ENCODE results near the gene CEBPZOS.

Gene CEBPZOS

GRCh38 chr2:37196320-37197195 is at the start of gene CEBPZOS:
Gene CEBPZOS, plus strand, starts transcription at chr2:37196496. Its CDS starts 3,209 bp downstream, at chr2:37199705.
- peak; percentile 56 for DNase-seq (ENCODE audit: insufficient read length, low spot score)
- peak; percentile 68 for FAIRE-seq
- TF ChIP-seq POLR2A (IDR thresholded peaks at IDR 0.05; ENCODE audit: low read depth, low read length), result peak; percentile 84

GRCh38 chr2:37148325-37148724 is 48.0 kb upstream of the CEBPZOS start:
- FAIRE-seq, result no peak
- no peak for DNase-seq (ENCODE audit: insufficient read length, low spot score)

GRCh38 chr2:37149626-37150322 is 46.5 kb upstream of the CEBPZOS start:
- peak; percentile 65 for FAIRE-seq
- DNase-seq (ENCODE audit: insufficient read length, low spot score), result no peak
- TF ChIP-seq POLR2A (IDR thresholded peaks at IDR 0.05; ENCODE audit: low read depth, low read length), result no peak

More at GRCh38 chr2:37148325-37148724, 48.0 kb upstream of the CEBPZOS start:
- no peak for TF ChIP-seq POLR2A (IDR thresholded peaks at IDR 0.05; ENCODE audit: low read depth, low read length)

- DNase-seq (ENCODE audit: insufficient read length, low spot score), result no peak
- FAIRE-seq, result no peak
These were observed 43.1 kb upstream of the CEBPZOS start for GRCh38 chr2:37153224-37153623.

GRCh38 chr2:37154785-37155184 is 41.5 kb upstream of the CEBPZOS start:
- TF ChIP-seq POLR2A (IDR thresholded peaks at IDR 0.05; ENCODE audit: low read depth, low read length), result no peak
- FAIRE-seq (no peak), DNase-seq (ENCODE audit: insufficient read length, low spot score) (no peak)

More at GRCh38 chr2:37153224-37153623, 43.1 kb upstream of the CEBPZOS start:
- no peak for TF ChIP-seq POLR2A (IDR thresholded peaks at IDR 0.05; ENCODE audit: low read depth, low read length)

- peak; percentile 58 for DNase-seq (ENCODE audit: insufficient read length, low spot score)
- TF ChIP-seq POLR2A (IDR thresholded peaks at IDR 0.05; ENCODE audit: low read depth, low read length), result 0 out of 2 replicates have a peak, but pooled peaks have one; percentile 2
- FAIRE-seq, result no peak
These were observed 40.0 kb upstream of the CEBPZOS start for GRCh38 chr2:37156071-37156856.

- 0 out of 2 replicates have a peak, but pooled peaks have one; percentile 3 for TF ChIP-seq POLR2A (IDR thresholded peaks at IDR 0.05; ENCODE audit: low read depth, low read length)
- peak; percentile 92 for DNase-seq (ENCODE audit: insufficient read length, low spot score)
- FAIRE-seq, result no peak
These were observed 39.2 kb upstream of the CEBPZOS start, which contains the start of gene EIF2AK2 for GRCh38 chr2:37156857-37157714. Gene EIF2AK2, minus strand, starts transcription at chr2:37156980. Its CDS starts 9,174 bp downstream, at chr2:37147806.

GRCh38 chr2:37164757-37165156 is 31.5 kb upstream of the CEBPZOS start:
- no peak for TF ChIP-seq POLR2A (IDR thresholded peaks at IDR 0.05; ENCODE audit: low read depth, low read length)
- DNase-seq (ENCODE audit: insufficient read length, low spot score), result no peak
- no peak for FAIRE-seq

GRCh38 chr2:37167636-37168180 is 28.6 kb upstream of the CEBPZOS start:
- FAIRE-seq (no peak), DNase-seq (ENCODE audit: insufficient read length, low spot score) (no peak)
- no peak for TF ChIP-seq POLR2A (IDR thresholded peaks at IDR 0.05; ENCODE audit: low read depth, low read length)

- FAIRE-seq, result peak; percentile 69
- DNase-seq (ENCODE audit: insufficient read length, low spot score), result peak; percentile 38
These were observed 27.9 kb upstream of the CEBPZOS start for GRCh38 chr2:37168217-37168981.

GRCh38 chr2:37171624-37171950 is 24.7 kb upstream of the CEBPZOS start:
- no peak for TF ChIP-seq POLR2A (IDR thresholded peaks at IDR 0.05; ENCODE audit: low read depth, low read length)
- DNase-seq (ENCODE audit: insufficient read length, low spot score), result no peak
- FAIRE-seq, result no peak

More at GRCh38 chr2:37168217-37168981, 27.9 kb upstream of the CEBPZOS start:
- TF ChIP-seq POLR2A (IDR thresholded peaks at IDR 0.05; ENCODE audit: low read depth, low read length), result no peak

- FAIRE-seq (no peak), DNase-seq (ENCODE audit: insufficient read length, low spot score) (no peak)
- TF ChIP-seq POLR2A (IDR thresholded peaks at IDR 0.05; ENCODE audit: low read depth, low read length), result no peak
These were observed 22.6 kb upstream of the CEBPZOS start for GRCh38 chr2:37173741-37174140.
